DMS 273 treated with DMSO at 0.1 percent for 48 hours (cell line): ENCODE data around the gene UXS1.

Experiments
- DNase-seq: peaks from one replicate; lab custom pipeline; 2025; lab: John Stamatoyannopoulos, UW

The UXS1 gene

DNA sequence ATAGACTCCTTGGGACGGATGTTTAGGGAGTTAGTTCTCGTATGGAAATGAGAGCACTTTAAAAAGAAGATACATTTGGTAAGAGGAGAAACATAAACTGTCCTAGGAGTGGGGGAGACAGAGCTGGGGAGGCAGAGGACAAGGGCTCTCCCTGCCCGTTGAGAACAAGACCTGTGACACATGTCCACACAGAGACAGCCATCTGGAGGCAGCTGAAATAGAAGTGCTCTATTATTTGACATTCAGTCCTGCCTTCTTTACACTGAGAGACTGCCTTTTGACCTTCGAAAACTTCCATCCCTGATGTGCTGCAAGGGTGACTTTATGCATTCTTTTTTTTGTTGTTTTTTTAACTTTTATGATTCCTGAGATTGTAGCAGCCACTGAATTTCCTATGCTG lies 150.1 kb downstream of the UXS1 start:
- no peak for DNase-seq
